Epithelial cell of esophagus (primary cell): ENCODE data around the gene IFI27.

Experiments
- DNase-seq: peaks from one replicate; pipeline ENCODE4 v3.0.0; 2010; ENCODE audit warnings: low read depth
- H3K4me3 ChIP-seq: 2 replicates; pipeline ENCODE4 v1.5.1; 2011; ENCODE audit warnings: mild to moderate bottlenecking, low read length, control low read depth
- TF ChIP-seq, protein P1 (sequence below): IDR thresholded peaks from 2 replicates; pipeline ENCODE4 v1.5.1; 2011; ENCODE audit warnings: low read depth, mild to moderate bottlenecking, low read length, control low read depth, inconsistent platforms; ENCODE audit not compliant: insufficient read depth; ENCODE audit errors: missing control alignments

IFI27 gene

DNA sequence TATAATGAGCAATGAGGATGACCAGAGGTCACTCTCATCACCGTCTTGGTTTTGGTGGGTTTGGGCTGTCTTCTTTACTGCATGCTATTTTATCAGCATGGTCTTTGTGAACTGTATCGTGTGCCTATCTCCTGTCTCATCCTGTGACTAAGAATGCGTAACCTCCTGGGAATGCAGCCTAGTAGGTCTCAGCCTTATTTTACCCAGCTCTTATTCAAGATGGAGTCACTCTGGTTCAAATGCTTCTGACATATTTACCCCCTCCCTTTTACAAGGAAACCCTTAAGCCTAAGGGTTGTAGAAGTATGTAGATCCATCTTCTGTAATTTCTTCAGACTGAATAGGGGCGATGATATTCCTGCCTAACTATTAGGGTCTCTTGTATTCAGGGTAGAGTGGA, 21.1 kb upstream of the IFI27 start:
- TF ChIP-seq, protein P1, sequence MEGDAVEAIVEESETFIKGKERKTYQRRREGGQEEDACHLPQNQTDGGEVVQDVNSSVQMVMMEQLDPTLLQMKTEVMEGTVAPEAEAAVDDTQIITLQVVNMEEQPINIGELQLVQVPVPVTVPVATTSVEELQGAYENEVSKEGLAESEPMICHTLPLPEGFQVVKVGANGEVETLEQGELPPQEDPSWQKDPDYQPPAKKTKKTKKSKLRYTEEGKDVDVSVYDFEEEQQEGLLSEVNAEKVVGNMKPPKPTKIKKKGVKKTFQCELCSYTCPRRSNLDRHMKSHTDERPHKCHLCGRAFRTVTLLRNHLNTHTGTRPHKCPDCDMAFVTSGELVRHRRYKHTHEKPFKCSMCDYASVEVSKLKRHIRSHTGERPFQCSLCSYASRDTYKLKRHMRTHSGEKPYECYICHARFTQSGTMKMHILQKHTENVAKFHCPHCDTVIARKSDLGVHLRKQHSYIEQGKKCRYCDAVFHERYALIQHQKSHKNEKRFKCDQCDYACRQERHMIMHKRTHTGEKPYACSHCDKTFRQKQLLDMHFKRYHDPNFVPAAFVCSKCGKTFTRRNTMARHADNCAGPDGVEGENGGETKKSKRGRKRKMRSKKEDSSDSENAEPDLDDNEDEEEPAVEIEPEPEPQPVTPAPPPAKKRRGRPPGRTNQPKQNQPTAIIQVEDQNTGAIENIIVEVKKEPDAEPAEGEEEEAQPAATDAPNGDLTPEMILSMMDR: no peak
- H3K4me3 ChIP-seq: no peak overlapping the region
- peak; percentile 59 for DNase-seq

DNA sequence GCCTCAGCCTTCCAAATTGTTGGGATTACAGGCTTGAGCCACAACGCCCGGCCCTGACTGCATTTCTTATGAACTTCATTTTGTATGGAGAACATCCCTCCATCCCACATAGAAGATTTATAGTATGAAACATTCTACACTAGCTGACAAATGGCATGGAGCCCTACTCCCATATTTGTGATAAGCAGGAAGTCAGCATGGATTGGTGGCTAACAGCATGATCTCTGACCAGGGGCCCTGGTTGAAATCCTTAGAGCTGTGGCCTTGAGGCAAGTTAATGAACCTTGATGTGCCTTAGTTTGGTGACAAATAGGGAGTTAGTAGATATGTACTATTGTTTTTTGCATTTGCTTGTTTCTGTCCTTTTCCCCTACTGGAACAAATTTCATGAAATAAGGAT, 17.1 kb upstream of the IFI27 start:
- no peak for DNase-seq
- TF ChIP-seq, protein P1: no peak
- H3K4me3 ChIP-seq: no peak overlapping the region

DNA sequence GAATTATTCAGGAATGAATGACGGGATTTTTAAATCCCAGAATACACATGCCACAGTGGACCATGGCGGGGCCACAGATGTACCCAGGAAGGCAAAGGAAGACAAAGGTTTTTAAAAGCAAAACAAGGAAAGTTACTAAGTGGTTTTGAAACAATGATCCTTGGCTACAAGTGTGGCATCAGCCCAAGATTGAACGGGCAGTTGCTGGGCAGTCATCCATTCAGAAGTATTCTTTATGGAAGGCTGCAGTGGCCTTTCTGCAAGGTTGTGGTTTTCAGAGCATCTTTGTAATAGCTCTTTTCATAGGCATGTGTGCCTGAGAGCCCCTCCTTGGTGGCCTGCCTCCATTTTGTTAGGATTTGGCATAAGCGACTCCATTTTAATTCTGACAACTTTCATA, 13.4 kb upstream of the IFI27 start:
- H3K4me3 ChIP-seq: no peak overlapping the region
- no peak for DNase-seq
- TF ChIP-seq, protein P1: no peak

DNA sequence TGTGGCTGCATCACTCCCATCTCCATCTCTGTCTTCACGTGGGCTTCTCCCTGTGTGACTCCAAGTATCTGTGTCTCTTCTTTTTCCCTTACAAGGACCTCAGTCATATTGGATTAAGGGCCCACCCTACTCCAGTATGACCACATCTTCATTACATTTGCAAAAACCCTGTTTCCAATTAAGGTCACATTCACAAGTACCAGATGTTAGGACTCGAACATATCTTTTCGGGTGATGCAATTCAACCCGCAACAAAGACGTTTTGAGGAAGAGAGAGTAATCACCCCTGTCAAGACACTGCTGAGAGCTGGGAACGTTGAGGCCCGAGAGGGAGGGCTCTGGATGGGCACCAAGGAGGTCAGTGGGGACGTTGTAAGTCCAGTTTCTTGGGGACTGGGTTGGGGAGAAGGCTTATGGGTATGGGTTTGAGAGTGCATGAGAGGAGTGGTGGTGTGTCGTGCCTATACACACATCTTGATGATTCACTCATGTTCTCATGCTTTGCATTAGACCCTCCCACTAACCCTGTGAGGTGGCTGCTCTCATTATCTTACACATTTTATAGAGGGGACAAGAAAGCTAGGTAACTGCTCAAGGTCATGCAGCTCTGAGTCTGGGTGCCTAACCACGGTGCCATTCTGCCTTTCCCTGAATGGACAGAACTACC, 12.1 kb upstream of the IFI27 start:
- TF ChIP-seq, protein P1: no peak
- DNase-seq: no peak
- no peak overlapping the region for H3K4me3 ChIP-seq

DNA sequence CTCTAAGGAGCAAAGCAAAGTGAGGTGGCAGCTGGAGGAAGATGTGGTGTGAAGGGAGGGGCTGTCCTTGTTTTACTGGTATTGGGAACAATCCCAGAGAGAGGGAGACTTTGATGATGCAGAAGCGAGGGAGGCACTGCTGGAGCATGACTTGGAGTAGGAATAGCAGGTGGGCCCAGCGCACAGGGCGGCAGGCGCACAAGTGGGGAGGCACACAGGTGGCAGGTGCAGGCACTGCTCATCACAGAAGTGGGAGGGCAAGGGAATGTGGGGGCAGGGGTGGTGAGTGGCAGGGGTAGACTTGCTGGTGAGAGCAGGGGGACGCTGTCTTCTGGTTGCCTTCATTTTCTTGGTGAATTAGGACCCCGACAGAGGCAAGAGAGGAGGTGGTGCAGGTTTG, 11.5 kb upstream of the IFI27 start:
- no peak overlapping the region for H3K4me3 ChIP-seq
- no peak for DNase-seq
- TF ChIP-seq, protein P1: no peak

DNA sequence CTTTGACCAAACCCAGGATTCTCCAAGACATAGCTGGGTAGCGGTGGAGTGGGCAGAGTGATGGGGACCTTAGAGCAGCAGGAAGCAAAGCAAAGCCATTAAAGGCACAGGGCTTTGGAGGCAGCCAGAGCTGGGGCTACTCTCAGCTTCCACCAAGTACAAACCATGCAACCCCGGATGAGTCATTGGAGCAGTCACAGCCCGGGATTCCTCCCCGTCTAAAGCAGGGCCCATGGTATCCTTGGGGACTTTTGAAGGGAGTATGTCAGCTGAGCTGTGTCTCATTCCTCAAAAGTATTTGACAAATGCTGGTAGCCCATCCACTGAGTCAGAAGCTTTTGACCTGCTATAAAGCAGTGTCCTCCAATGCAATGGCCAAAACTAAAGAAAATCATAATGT, 9.7 kb upstream of the IFI27 start:
- TF ChIP-seq, protein P1: no peak
- peak; percentile 63 for DNase-seq
- no peak overlapping the region for H3K4me3 ChIP-seq

DNA sequence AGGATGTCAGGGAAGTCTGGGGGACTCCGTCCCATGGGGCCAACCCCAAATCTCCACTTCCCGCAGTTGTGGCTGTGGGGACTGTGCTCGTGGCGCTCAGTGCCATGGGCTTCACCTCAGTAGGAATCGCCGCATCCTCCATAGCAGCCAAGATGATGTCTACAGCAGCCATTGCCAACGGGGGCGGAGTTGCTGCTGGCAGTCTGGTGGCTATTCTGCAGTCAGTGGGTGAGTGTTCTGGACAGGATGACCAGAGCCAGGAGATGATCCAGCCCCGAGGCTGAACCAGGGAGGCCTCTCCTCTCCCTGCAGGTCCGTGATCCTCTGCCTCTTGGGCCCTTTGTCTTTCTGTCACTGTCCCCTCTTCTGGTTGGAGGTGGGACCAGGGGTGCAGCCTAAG, 8.8 kb upstream of the IFI27 start:
- DNase-seq: no peak
- TF ChIP-seq, protein P1: no peak

More for the DNA sequence above, 8.8 kb upstream of the IFI27 start:
- no peak overlapping the region for H3K4me3 ChIP-seq
